ENCODE data around the gene POLRMT.

POLRMT gene

DNA sequence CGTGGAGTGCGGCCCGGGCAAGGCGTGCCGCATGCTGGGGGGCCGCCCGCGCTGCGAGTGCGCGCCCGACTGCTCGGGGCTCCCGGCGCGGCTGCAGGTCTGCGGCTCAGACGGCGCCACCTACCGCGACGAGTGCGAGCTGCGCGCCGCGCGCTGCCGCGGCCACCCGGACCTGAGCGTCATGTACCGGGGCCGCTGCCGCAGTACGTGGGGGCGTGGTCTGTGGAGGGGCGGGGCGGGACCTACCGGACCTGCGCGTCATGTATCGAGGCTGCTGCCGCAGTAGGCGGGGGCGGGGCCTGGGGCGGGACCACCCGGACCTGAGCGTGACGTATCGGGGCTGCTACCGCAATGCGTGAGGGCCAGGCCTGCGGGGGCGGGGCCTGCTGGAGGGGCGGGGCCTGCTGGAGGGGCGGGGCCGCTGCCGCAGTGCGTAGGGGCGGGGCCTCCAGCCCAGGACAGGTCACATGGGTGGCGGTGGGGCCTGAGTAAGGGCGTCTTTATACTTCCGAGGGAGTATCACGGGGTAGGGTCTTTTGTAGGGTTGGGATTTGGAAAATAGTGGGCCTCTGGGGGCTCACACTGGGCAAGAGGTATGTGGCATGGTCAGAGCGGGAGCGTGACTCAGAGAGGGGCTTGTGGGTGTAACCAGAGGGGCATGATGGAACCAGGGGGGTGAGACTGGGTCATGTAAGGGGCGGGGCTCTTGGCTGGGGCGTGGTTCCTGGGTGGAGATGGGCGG, 47.1 kb upstream of the POLRMT start:
- Histone ChIP-seq H3K4me1 (ENCODE audit: low read depth, poor library complexity, severe bottlenecking) (peaks cover 10% of the 10 kb centered on the region), H3K79me2 (ENCODE audit: insufficient read depth, low read depth) (no peaks in the 10 kb centered on the region), H4K20me1 (ENCODE audit: insufficient read depth) (no peaks in the 10 kb centered on the region), H3K4me2 (peak overlapping the region; percentile 29; the same call in 1 of the 2 replicates), H3K27me3 (ENCODE audit: insufficient read depth, low read depth) (peaks cover 20% of the 10 kb centered on the region), H3K36me3 (ENCODE audit: insufficient read depth) (no peaks in the 10 kb centered on the region), H3K9ac (peak overlapping the region; percentile 78), H3K4me3 (IDR thresholded peaks at IDR 0.05; ENCODE audit: insufficient read depth, low read depth, low read length) (no peak overlapping the region), H3K27ac (peak overlapping the region; percentile 63), H2AFZ (ENCODE audit: low read depth) (peak overlapping the region; percentile 57)
- TF ChIP-seq CTCF (conservative IDR thresholded peaks at IDR 0.05; ENCODE audit: low read depth, low read length), result peak; percentile 39

DNA sequence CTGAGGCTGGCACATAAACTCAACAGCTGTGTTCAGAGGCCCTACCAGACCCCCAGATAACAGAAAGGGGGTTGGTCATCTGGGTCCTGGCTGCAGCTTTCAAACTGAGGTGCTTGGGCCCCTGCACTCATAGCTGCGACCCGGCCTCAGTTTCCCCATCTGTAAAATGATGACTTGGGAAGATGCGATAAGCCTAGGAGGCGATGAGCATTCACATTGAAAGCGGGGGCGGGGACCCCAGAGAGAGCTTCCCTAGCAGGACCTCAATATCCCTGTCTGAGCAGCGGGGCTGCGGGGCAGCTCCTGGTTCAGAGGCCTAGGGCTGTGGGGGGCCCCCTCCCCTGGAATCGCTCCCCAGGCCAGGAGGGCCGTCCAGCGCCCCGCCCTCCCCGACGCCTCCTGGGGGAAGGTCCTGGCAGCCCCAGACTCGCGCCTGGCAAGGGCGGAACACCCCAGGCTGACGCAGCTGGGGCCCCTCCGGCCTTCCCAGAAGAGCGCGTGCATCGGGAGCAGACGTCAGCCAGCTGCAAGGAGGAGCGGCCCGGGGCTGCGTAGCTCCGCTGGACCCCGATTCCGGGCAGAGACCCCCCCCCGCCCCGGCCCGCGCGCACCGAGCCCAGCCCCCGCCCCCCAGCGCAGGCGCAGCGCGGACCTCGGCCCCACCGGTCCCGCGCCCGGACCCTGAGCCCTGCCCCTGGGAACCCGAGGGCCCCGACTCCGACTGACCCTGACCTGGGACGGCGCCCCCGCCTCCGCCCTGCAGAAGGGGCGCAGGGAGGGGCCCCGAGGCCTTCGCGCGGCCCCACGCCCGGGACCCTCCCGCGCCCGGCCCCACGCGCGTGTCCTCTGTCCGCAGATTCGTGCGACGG, 46.3 kb upstream of the POLRMT start:
- no peak overlapping the region for H3K4me3 ChIP-seq (IDR thresholded peaks at IDR 0.05; ENCODE audit: insufficient read depth, low read depth, low read length)
- no peak for TF ChIP-seq CTCF (conservative IDR thresholded peaks at IDR 0.05; ENCODE audit: low read depth, low read length)
- H3K4me2 ChIP-seq, result peak overlapping the region; percentile 66; the same call in 1 of the 2 replicates
- no peaks in the 10 kb centered on the region for H4K20me1 ChIP-seq (ENCODE audit: insufficient read depth)
- peaks cover 28% of the 10 kb centered on the region for H3K27me3 ChIP-seq (ENCODE audit: insufficient read depth, low read depth)
- peak overlapping the region; percentile 78 for H3K9ac ChIP-seq
- H3K4me1 ChIP-seq (ENCODE audit: low read depth, poor library complexity, severe bottlenecking), result peaks cover 10% of the 10 kb centered on the region
- H3K36me3 ChIP-seq (ENCODE audit: insufficient read depth), result no peaks in the 10 kb centered on the region
- H3K27ac ChIP-seq, result peak overlapping the region; percentile 63
- peak overlapping the region; percentile 49; the same call in 1 of the 2 replicates for H2AFZ ChIP-seq (ENCODE audit: low read depth)
- no peaks in the 10 kb centered on the region for H3K79me2 ChIP-seq (ENCODE audit: insufficient read depth, low read depth)

DNA sequence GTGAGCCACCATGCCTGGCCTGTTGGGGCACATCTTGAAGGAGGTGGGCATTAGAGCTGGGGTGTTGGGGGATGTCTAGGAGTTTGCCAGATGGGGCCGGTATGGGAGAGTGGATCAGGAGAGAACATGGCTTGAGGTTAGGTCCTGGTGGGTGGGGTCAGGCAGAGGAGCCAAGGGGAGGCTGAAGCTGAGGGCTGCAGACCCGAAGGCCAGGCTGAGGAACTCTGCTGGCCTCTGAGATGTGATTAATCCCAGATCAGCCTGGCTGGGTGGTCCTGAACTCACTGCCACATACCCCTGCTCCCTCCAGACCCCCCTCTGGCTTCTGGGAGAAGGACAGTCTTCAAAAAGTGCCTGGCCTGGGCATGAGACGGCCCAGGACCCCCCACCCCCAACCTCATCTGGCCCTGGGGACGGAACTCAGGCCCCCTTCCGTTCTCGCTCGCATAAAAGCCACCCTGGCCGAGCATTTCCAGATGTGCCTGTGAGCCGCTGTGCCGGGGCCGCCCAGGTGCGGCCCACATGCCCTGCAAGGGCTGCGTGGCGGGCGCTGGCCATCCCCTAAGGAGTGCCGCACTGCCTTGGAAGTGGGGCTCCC, 45.6 kb upstream of the POLRMT start:
- Histone ChIP-seq H2AFZ (ENCODE audit: low read depth) (no peak overlapping the region), H3K27ac (no peak overlapping the region), H3K9ac (no peak overlapping the region), H3K4me2 (peak overlapping the region; percentile 66; the same call in 1 of the 2 replicates), H3K36me3 (ENCODE audit: insufficient read depth) (no peaks in the 10 kb centered on the region), H3K79me2 (ENCODE audit: insufficient read depth, low read depth) (no peaks in the 10 kb centered on the region), H3K27me3 (ENCODE audit: insufficient read depth, low read depth) (peaks cover 35% of the 10 kb centered on the region), H3K4me3 (IDR thresholded peaks at IDR 0.05; ENCODE audit: insufficient read depth, low read depth, low read length) (no peak overlapping the region), H4K20me1 (ENCODE audit: insufficient read depth) (no peaks in the 10 kb centered on the region), H3K4me1 (ENCODE audit: low read depth, poor library complexity, severe bottlenecking) (peaks cover 10% of the 10 kb centered on the region)
- no peak for TF ChIP-seq CTCF (conservative IDR thresholded peaks at IDR 0.05; ENCODE audit: low read depth, low read length)

DNA sequence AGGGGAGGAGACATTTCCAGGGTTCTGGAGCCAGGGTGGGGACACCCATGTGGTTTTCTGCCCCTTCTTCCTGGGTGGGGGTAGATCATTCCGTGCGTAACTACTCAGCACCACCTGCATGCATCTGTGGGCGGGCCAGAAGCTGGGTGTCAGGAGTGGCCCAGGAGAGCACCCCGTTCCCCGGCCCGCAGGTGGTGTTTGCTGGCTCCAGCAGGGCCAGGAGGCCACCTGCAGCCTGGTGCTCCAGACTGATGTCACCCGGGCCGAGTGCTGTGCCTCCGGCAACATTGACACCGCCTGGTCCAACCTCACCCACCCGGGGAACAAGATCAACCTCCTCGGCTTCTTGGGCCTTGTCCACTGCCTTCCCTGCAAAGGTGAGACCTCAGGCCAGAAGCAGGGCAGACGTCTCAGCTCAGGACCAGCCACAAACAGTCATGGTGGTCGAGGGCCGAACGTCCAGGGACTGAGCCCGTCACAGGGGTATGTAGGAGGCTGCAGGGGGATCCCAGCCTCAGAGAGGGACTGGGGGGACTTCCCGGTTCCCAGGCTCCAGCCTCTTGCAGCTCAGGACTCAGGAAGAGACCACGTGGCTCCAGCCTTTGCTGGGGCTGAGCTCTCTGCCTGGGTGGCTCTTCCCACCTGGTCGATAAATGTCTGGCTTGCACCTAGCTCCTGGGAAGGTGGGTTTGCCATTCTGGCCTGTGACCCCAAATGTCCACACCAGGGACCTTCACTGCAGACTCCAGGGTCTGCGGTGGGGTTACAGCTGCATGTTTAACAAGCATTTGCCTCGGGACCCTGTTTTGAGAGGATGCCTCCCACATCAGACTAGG, 44.5 kb upstream of the POLRMT start:
- no peak for TF ChIP-seq CTCF (conservative IDR thresholded peaks at IDR 0.05; ENCODE audit: low read depth, low read length)
- Histone ChIP-seq H3K27me3 (ENCODE audit: insufficient read depth, low read depth) (peaks cover 43% of the 10 kb centered on the region), H3K9ac (no peak overlapping the region), H3K4me3 (IDR thresholded peaks at IDR 0.05; ENCODE audit: insufficient read depth, low read depth, low read length) (no peak overlapping the region), H3K36me3 (ENCODE audit: insufficient read depth) (no peaks in the 10 kb centered on the region), H4K20me1 (ENCODE audit: insufficient read depth) (no peaks in the 10 kb centered on the region), H3K27ac (no peak overlapping the region), H3K79me2 (ENCODE audit: insufficient read depth, low read depth) (no peaks in the 10 kb centered on the region), H3K4me1 (ENCODE audit: low read depth, poor library complexity, severe bottlenecking) (peaks cover 10% of the 10 kb centered on the region), H3K4me2 (peak overlapping the region; percentile 29; the same call in 1 of the 2 replicates), H2AFZ (ENCODE audit: low read depth) (no peak overlapping the region)

Data from KMS-11 (cell line).